IPS DF 6.9 (cell line): Measurements from ENCODE around the gene CASP10.

Source experiments
- DNase-seq: peaks from one replicate; pipeline ENCODE4 v3.0.0-alpha.2; 2013; ENCODE audit warnings: low read depth, low spot score
- H3K27ac ChIP-seq: one replicate; pipeline ENCODE4 v1.5.1; 2013; ENCODE audit warnings: low read length, control low read depth
- H3K27me3 ChIP-seq: 2 replicates; pipeline ENCODE4 v1.6.1; 2013; ENCODE audit warnings: mild to moderate bottlenecking, low read length; ENCODE audit not compliant: control insufficient read depth, insufficient read depth
- H3K36me3 ChIP-seq: 2 replicates; pipeline ENCODE4 v1.6.1; 2013; ENCODE audit warnings: low read length; ENCODE audit not compliant: control insufficient read depth, insufficient read depth
- H3K4me1 ChIP-seq: 2 replicates; pipeline ENCODE4 v1.6.1; 2013; ENCODE audit warnings: low read length; ENCODE audit not compliant: control insufficient read depth, insufficient read depth
- H3K4me3 ChIP-seq: 2 replicates; pipeline ENCODE4 v1.5.1; 2013; ENCODE audit warnings: mild to moderate bottlenecking, low read length
- H3K9me3 ChIP-seq: 2 replicates; pipeline ENCODE4 v1.6.1; 2013; ENCODE audit warnings: low read length, inconsistent platforms; ENCODE audit not compliant: control insufficient read depth, insufficient read depth
- WGBS: extraction: QIAGEN DNeasy Blood & Tissue Kit; methylation state at CpG from one replicate; pipeline ENCODE4 v1.1.7; 2013; ENCODE audit warnings: mixed read lengths, missing lambda C conversion rate; ENCODE audit not compliant: insufficient read length, insufficient coverage; 5-methylcytosine and 5-hydroxymethylcytosine counted together

CASP10 gene

DNA sequence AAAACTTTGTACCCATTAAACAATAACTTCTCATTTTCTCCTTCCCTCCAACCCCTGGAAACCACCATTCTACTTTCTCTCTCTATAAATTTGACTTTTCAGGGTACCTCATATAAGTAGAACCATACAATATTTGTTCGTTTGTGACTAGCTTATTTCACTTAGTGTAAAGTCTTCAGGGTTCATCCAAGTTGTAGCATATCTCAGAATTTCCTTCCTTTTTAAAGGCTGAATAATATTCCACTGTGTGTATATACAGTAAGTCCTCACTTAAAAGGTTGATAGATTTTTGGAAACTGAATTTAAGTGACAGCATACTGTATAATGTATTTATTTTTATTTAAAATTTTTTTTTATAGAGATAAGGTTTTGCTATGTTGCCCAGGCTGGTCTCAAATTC lies 13.9 kb downstream of the CASP10 start:
- no peak overlapping the region for H3K27ac ChIP-seq
- no peaks in the 10 kb centered on the region for H3K27me3 ChIP-seq
- no peak overlapping the region for H3K4me3 ChIP-seq
- H3K9me3 ChIP-seq, result no peaks in the 10 kb centered on the region
- no peaks in the 10 kb centered on the region for H3K36me3 ChIP-seq
- no peaks in the 10 kb centered on the region for H3K4me1 ChIP-seq
- no peak for DNase-seq
- WGBS, result no CpG with 5 or more reads among the region's 1 CpG

- H3K36me3 ChIP-seq, result no peaks in the 10 kb centered on the region
- no peak for DNase-seq
- WGBS, result no CpG with 5 or more reads among the region's 4 CpGs
- H3K4me3 ChIP-seq, result no peak overlapping the region
- H3K27ac ChIP-seq, result no peak overlapping the region
- no peaks in the 10 kb centered on the region for H3K27me3 ChIP-seq
- no peaks in the 10 kb centered on the region for H3K9me3 ChIP-seq
- H3K4me1 ChIP-seq, result no peaks in the 10 kb centered on the region
Observed at GRCh38 chr2:201197781-201198180, 14.8 kb downstream of the CASP10 start.

- WGBS, result no CpG with 5 or more reads among the region's 5 CpGs
- H3K36me3 ChIP-seq, result no peaks in the 10 kb centered on the region
Observed at GRCh38 chr2:201199847-201200246, 16.9 kb downstream of the CASP10 start.

DNA sequence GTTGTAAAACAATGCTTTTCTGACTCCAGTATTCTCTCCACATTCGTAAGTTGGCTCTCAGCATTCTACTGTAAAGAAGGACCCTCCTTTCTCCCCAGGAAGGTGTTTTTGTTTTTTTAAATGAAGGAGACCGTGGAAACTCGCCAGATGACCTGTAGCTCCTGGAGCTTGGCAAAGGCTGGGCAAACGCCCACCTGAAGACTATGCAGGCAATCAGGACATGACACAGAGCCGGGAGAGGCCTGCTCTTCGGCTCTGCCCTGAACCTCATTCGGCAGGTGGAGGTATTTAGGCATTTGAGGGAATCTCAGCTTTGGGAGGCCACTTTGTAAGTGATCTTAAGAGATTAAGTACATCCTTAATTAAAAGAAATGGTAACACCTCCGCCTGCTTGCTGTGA lies 17.4 kb downstream of the CASP10 start:
- no peak for DNase-seq
- Histone ChIP-seq H3K27me3 (no peaks in the 10 kb centered on the region), H3K9me3 (no peaks in the 10 kb centered on the region), H3K27ac (no peak overlapping the region), H3K36me3 (no peaks in the 10 kb centered on the region), H3K4me1 (no peaks in the 10 kb centered on the region), H3K4me3 (no peak overlapping the region)
- WGBS, result no CpG with 5 or more reads among the region's 8 CpGs

More at GRCh38 chr2:201199847-201200246, 16.9 kb downstream of the CASP10 start:
- Histone ChIP-seq H3K9me3 (no peaks in the 10 kb centered on the region), H3K4me3 (no peak overlapping the region), H3K4me1 (no peaks in the 10 kb centered on the region), H3K27ac (no peak overlapping the region), H3K27me3 (no peaks in the 10 kb centered on the region)
- DNase-seq, result no peak

- no CpG with 5 or more reads among the region's 8 CpGs for WGBS
- no peaks in the 10 kb centered on the region for H3K4me1 ChIP-seq
- no peak overlapping the region for H3K4me3 ChIP-seq
- H3K36me3 ChIP-seq, result no peaks in the 10 kb centered on the region
- H3K27ac ChIP-seq, result no peak overlapping the region
- DNase-seq, result no peak
- H3K9me3 ChIP-seq, result no peaks in the 10 kb centered on the region
- H3K27me3 ChIP-seq, result no peaks in the 10 kb centered on the region
Observed at GRCh38 chr2:201201371-201201770, 18.4 kb downstream of the CASP10 start.

GRCh38 chr2:201203916-201204654 lies 21.1 kb downstream of the CASP10 start:
- DNase-seq, result no peak
- Histone ChIP-seq H3K4me1 (no peaks in the 10 kb centered on the region), H3K27me3 (no peaks in the 10 kb centered on the region), H3K4me3 (no peak overlapping the region), H3K9me3 (no peaks in the 10 kb centered on the region), H3K27ac (no peak overlapping the region), H3K36me3 (no peaks in the 10 kb centered on the region)
- WGBS, result no CpG with 5 or more reads among the region's 6 CpGs

- H3K27ac ChIP-seq, result no peak overlapping the region
- WGBS, result no CpG with 5 or more reads among the region's 9 CpGs
- no peaks in the 10 kb centered on the region for H3K36me3 ChIP-seq
- H3K27me3 ChIP-seq, result no peaks in the 10 kb centered on the region
- H3K4me1 ChIP-seq, result no peaks in the 10 kb centered on the region
- DNase-seq, result no peak
- H3K4me3 ChIP-seq, result no peak overlapping the region
- H3K9me3 ChIP-seq, result no peaks in the 10 kb centered on the region
Observed at GRCh38 chr2:201204655-201205514, 21.9 kb downstream of the CASP10 start.

DNA sequence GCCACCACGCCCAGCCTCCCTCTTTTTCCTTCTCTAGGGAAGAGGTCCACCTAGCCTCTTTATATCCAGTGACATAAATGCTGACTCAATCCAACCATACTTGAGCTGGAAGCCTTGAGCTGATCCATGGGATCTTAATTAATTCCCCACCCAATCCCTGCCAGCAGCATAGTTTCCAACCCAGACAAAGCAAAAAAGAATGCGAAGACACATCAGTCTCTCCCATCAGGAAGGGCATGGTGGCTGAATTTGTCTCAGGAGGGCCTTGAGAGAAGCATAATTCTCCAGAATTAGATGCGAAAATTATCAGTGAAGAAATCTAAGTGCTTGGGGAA lies 22.5 kb downstream of the CASP10 start:
- Histone ChIP-seq H3K27ac (no peak overlapping the region), H3K4me3 (no peak overlapping the region), H3K27me3 (no peaks in the 10 kb centered on the region), H3K9me3 (no peaks in the 10 kb centered on the region), H3K36me3 (no peaks in the 10 kb centered on the region), H3K4me1 (no peaks in the 10 kb centered on the region)
- DNase-seq, result no peak
- WGBS, result no CpG with 5 or more reads among the region's 3 CpGs

DNA sequence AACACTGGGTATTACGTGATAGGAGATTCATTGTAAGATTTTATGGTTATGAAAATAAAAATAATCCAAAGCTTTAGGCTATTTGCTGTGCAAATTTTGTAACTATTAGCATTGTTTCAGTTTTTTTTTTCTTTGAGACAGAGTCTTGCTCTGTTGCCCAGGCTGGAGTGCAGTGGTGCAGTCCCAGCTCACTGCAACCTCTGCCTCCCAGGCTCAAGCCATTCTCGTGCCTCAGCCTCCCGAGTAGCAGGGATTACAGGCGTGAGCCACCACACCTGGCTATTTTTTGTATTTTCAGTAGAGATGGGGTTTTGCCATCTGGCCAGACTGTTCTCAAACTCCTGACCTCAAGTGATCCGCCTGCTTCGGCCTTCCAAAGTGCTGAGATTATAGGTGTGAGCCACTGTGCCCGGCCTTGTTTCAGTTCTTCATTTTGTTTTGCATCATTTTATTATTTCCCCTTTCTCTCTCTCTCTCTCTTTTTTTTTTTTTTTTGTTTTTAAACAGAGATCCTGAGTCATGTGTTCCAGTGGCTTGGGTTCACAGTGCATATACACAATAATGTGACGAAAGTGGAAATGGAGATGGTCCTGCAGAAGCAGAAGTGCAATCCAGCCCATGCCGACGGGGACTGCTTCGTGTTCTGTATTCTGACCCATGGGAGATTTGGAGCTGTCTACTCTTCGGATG lies 25.8 kb downstream of the CASP10 start:
- no CpG with 5 or more reads among the region's 12 CpGs for WGBS
- no peak overlapping the region for H3K27ac ChIP-seq
- H3K4me1 ChIP-seq, result no peaks in the 10 kb centered on the region
- H3K36me3 ChIP-seq, result no peaks in the 10 kb centered on the region
- DNase-seq, result no peak
- H3K9me3 ChIP-seq, result no peaks in the 10 kb centered on the region
- H3K4me3 ChIP-seq, result no peak overlapping the region
- no peaks in the 10 kb centered on the region for H3K27me3 ChIP-seq

DNA sequence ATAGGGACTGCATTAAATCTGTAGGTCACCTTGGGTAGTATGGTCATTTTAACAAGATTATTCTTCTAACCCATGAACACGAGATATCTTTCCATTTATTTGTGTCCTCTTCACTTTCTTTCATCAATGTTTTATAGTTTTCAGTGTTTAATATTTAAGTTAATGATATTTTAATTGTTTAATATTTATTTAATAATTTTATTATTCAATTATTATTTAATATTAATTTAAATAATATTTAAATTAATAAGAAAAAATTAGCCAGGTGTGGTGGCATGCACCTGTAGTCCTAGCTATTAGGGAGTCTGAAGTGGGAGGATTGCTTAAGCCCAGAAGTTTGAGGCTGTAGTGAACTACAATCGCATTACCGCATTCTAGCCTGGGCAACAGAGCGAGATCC lies 33.0 kb downstream of the CASP10 start:
- no peak overlapping the region for H3K4me3 ChIP-seq
- no peaks in the 10 kb centered on the region for H3K36me3 ChIP-seq
- no peak overlapping the region for H3K27ac ChIP-seq
- no peaks in the 10 kb centered on the region for H3K4me1 ChIP-seq
- H3K27me3 ChIP-seq, result no peaks in the 10 kb centered on the region
- no CpG with 5 or more reads among the region's 4 CpGs for WGBS
- H3K9me3 ChIP-seq, result no peaks in the 10 kb centered on the region
- DNase-seq, result no peak
